ENCODE results near the gene YY1.

YY1 gene

GRCh38 chr14:100192250-100192671 is 46.7 kb upstream of the YY1 start:
- peak overlapping the region; percentile 26 for H3K27ac ChIP-seq (ENCODE audit: low read depth, low read length, poor library complexity, severe bottlenecking)
- peak overlapping the region; percentile 77 for H3K9ac ChIP-seq (ENCODE audit: low read length)
- 0 out of 2 replicates have a peak overlapping the region, but pooled peaks have one; percentile 2 for H2AFZ ChIP-seq (ENCODE audit: low read length)
- H4K20me1 ChIP-seq (ENCODE audit: insufficient read depth, low read length) = no peaks in the 10 kb centered on the region
- H3K36me3 ChIP-seq (ENCODE audit: insufficient read depth, low read length) = no peaks in the 10 kb centered on the region; the same call in 1 of the 2 replicates
- no peaks in the 10 kb centered on the region for H3K9me3 ChIP-seq (ENCODE audit: low read length)
- peak overlapping the region; percentile 73 for H3K4me2 ChIP-seq (ENCODE audit: low read length)
- no peaks in the 10 kb centered on the region for H3K27me3 ChIP-seq (ENCODE audit: insufficient read depth, low read length)
- H3K9me2 ChIP-seq (ENCODE audit: low read depth, low read length) = no peaks in the 10 kb centered on the region
- H3K4me1 ChIP-seq (ENCODE audit: insufficient read depth, low read length, severe bottlenecking) = peaks cover 16% of the 10 kb centered on the region
- TF ChIP-seq EZH2 (IDR thresholded peaks at IDR 0.05; ENCODE audit: borderline replicate concordance, low read length) = no peak
- TF ChIP-seq, protein P1, sequence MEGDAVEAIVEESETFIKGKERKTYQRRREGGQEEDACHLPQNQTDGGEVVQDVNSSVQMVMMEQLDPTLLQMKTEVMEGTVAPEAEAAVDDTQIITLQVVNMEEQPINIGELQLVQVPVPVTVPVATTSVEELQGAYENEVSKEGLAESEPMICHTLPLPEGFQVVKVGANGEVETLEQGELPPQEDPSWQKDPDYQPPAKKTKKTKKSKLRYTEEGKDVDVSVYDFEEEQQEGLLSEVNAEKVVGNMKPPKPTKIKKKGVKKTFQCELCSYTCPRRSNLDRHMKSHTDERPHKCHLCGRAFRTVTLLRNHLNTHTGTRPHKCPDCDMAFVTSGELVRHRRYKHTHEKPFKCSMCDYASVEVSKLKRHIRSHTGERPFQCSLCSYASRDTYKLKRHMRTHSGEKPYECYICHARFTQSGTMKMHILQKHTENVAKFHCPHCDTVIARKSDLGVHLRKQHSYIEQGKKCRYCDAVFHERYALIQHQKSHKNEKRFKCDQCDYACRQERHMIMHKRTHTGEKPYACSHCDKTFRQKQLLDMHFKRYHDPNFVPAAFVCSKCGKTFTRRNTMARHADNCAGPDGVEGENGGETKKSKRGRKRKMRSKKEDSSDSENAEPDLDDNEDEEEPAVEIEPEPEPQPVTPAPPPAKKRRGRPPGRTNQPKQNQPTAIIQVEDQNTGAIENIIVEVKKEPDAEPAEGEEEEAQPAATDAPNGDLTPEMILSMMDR (IDR thresholded peaks at IDR 0.05; ENCODE audit: low read length) = no peak
- no peaks in the 10 kb centered on the region for H3K79me2 ChIP-seq (ENCODE audit: insufficient read depth, low read length)
- H3F3A ChIP-seq (ENCODE audit: insufficient read depth, low read length) = no peaks in the 10 kb centered on the region
- H3K4me3 ChIP-seq (ENCODE audit: low read depth, low read length, poor library complexity, severe bottlenecking) = peak overlapping the region; percentile 55

- Histone ChIP-seq H3K4me1 (ENCODE audit: insufficient read depth, low read length, severe bottlenecking) (peaks cover 16% of the 10 kb centered on the region), H3K9ac (ENCODE audit: low read length) (peak overlapping the region; percentile 77), H4K20me1 (ENCODE audit: insufficient read depth, low read length) (no peaks in the 10 kb centered on the region), H3K9me3 (ENCODE audit: low read length) (no peaks in the 10 kb centered on the region), H3K9me2 (ENCODE audit: low read depth, low read length) (no peaks in the 10 kb centered on the region), H3K79me2 (ENCODE audit: insufficient read depth, low read length) (no peaks in the 10 kb centered on the region), H3K4me2 (ENCODE audit: low read length) (peak overlapping the region; percentile 73), H2AFZ (ENCODE audit: low read length) (peak overlapping the region; percentile 94), H3K36me3 (ENCODE audit: insufficient read depth, low read length) (no peaks in the 10 kb centered on the region; the same call in 1 of the 2 replicates), H3K27ac (ENCODE audit: low read depth, low read length, poor library complexity, severe bottlenecking) (peak overlapping the region; percentile 62), H3K27me3 (ENCODE audit: insufficient read depth, low read length) (no peaks in the 10 kb centered on the region), H3F3A (ENCODE audit: insufficient read depth, low read length) (no peaks in the 10 kb centered on the region), H3K4me3 (ENCODE audit: low read depth, low read length, poor library complexity, severe bottlenecking) (peak overlapping the region; percentile 55)
- TF ChIP-seq, protein P1 (IDR thresholded peaks at IDR 0.05; ENCODE audit: low read length) = peak; percentile 74
- TF ChIP-seq EZH2 (IDR thresholded peaks at IDR 0.05; ENCODE audit: borderline replicate concordance, low read length) = no peak
These were observed 46.1 kb upstream of the YY1 start for GRCh38 chr14:100192672-100193416.

DNA sequence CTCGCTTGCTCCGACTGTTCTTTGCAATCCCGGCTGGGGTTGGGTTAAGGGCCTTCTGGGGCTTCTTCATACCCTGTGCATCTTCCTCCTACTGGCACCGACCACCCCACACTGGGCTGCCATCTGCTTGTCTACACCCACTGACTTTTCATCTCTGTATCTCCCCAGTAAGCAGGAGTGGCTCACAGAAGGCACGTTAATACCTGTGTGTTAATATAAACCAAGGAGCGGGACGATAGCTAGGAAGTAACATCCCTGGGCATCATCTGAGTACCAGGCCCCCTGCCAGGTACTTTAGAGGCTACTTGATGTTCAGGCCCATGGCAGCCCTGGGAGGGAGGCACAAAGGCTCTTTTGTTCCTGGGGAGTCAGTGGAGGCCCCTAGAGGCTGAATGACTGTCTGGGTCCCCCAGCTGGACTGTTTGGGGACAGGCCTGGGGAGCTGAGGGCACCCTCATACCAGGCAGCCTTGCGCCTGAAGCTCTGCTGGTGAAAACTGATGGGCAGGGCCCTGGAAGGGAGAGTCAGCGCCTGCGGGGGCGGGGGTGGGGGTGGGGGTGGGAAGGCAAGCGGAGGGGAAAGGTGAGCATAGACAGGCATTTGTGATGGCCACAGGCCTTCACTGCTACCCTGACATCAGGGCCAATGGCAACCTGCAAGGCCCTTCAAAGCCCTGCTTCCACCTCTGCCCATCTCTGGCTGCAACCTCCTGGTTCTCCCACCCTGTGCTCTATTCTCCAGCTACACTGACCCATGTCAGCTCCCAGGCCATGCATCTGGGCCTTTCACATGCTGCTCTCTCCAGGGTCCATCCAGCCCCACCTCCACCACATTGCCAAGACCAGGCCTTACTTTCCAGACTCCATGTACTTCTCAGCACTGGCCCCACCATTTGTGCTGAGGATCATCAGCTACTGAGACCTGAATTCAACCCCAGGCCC is 45.3 kb upstream of the YY1 start:
- Histone ChIP-seq H4K20me1 (ENCODE audit: insufficient read depth, low read length) (no peaks in the 10 kb centered on the region), H2AFZ (ENCODE audit: low read length) (peak overlapping the region; percentile 94), H3K4me1 (ENCODE audit: insufficient read depth, low read length, severe bottlenecking) (peaks cover 16% of the 10 kb centered on the region), H3K79me2 (ENCODE audit: insufficient read depth, low read length) (no peaks in the 10 kb centered on the region), H3K4me3 (ENCODE audit: low read depth, low read length, poor library complexity, severe bottlenecking) (peak overlapping the region; percentile 49), H3F3A (ENCODE audit: insufficient read depth, low read length) (no peaks in the 10 kb centered on the region), H3K9me3 (ENCODE audit: low read length) (no peaks in the 10 kb centered on the region), H3K4me2 (ENCODE audit: low read length) (peak overlapping the region; percentile 72), H3K9ac (ENCODE audit: low read length) (peak overlapping the region; percentile 69), H3K27me3 (ENCODE audit: insufficient read depth, low read length) (no peaks in the 10 kb centered on the region), H3K36me3 (ENCODE audit: insufficient read depth, low read length) (no peaks in the 10 kb centered on the region; the same call in 1 of the 2 replicates), H3K27ac (ENCODE audit: low read depth, low read length, poor library complexity, severe bottlenecking) (peak overlapping the region; percentile 62), H3K9me2 (ENCODE audit: low read depth, low read length) (no peaks in the 10 kb centered on the region)
- TF ChIP-seq, protein P1 (IDR thresholded peaks at IDR 0.05; ENCODE audit: low read length) = no peak
- TF ChIP-seq EZH2 (IDR thresholded peaks at IDR 0.05; ENCODE audit: borderline replicate concordance, low read length) = no peak
